ENCODE data around the gene ZFP69B.

The ZFP69B gene

DNA sequence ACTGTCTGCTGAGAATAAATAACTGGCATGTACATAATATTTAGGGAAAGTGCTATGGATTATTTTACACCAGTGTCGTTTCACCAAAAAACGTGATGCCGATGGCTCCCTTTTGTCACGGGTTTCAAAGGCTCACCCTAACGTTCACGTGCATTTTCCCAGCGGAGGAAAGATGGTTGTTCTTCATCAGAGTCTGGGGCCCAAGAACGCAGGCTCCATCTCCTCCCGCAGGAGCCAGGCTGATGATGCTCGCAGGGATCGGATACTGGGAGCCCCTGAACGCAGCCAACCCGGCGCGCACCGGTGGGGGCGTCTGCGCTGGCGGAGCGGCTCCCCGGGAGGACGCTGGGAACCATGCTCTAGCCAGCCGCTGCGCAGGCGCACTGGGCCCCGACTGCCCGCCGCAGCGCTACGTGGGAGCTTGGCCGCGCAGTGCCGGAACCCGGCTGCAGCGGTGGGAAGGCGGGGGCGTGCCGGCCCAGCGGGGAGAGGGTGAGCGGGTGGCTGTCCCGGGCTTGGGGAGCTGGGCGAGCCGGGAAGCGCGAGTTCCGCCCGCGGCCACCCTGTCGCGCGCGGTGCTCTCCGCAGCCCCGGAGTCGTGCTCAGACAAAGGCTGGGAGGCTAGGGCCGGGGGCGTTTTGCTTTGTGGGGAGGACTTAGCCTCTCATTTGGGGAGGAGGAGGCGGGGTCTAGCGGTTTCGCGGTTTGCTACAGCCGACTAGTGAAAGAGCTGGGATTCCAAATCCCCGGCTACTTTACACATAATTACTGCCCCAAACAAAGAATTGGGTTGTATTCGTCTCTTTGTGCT lies at the start of gene ZFP69B:
Gene ZFP69B, plus strand, starts transcription at position 793 of the 811 bp plus-strand sequence. CDS start 486 bp downstream, outside the sequence.
- DNase-seq (ENCODE audit: low spot score): peak; percentile 74

DNA sequence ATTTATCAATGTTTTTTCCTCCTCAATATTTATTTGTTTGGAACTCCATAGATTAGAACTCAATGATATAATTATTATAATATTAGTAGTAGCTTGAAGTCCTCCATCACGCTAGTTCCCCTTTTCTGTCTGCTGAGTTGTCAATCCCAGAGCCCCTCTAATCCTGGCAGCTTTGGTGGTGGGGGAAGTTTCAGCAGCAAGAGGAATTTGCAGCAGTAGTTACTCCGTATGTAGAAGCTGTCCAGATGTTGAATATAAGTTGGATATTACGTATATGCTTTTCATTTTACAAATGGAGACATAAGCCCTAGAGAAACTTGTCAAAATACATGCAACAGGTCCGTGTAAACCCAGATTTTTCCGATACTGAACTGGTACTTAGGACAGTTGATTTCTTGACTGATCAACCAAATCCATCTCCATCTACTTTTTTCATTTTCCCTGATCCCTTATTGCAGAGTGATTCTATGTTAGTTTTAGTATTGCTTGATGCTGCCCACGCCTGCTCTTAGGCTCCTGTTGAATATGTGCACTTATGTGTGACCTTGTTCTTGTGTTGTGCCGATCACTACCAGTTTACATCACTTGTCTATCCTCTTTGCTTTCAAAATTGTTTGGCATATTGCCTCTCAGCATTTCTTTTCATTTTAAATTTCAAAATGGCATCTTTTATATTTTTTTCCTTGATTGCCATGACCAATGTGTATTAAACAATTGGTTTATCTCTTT lies 48.6 kb upstream of the ZFP69B start:
- DNase-seq (ENCODE audit: low spot score): no peak

DNA sequence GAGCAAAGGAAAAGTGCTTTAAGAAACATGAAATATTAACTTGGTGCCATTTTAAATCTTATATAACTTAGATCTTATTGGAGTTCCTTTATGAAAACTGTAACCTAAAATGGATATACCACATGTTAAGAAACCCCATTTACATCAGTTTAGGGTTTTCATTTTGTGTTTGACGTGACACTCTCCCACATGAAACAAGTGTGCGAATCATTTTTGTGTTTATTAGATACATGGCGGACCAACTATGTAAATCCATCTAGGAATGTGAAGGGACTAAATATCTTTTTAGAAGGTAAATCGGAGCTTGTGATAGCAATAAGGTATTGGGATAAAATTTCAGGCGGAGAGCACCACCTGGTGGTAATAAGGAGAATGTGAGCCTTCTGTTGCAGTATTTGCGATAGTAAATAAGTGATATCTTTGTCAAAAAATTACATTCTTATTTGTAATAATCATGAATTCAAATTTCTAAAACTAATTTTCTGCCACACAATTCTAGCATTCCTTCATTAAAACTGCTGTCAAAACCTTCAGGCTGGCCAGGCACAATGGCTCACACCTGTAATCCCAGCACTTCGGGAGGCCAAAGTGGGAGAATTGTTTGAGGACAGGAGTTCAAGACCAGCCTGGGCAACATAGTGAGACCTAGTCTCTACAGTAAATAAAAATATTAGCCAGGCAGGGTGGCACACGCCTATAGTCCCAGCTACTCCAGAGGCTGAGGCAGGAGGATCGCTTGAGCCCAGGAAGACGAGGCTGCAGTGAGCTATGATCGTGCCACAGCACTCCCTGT lies 45.4 kb upstream of the ZFP69B start:
- DNase-seq (ENCODE audit: low spot score): peak; percentile 85

DNA sequence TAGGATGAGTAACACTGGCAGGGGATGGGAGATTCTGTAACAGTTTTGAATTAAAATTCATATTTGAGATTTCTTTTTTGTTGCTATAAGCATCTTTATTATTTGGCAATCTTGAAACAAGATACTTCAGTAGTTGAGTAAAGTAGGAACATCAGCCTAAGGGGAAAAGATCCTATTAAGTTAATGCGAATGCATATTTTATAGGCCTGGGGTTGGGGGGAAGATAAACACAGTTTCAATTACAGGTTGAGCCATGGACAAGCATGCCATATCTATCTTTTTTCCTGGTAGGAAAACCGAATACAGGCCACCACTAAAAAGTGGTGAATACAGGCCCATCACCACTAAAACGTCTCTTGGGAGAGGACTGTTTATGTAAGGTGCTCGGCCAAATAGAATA lies 44.5 kb upstream of the ZFP69B start:
- DNase-seq (ENCODE audit: low spot score): no peak

DNA sequence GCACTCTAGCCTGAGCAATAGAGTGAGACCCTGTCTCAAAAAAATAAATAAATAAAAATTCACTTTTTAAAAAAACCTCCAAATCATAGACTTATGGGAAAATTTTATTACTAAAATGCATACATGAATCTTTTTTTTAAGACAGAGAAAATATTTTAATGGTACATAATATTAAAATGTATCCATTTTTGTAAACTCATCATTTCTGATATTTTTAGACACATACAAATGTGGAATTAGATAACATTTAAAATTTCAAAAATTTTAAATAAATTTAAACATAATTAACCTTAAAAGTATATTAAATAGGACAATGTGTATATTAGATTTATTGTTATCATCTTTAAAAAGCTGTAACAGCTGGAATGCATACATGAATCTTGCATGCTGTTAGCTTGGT lies 42.8 kb upstream of the ZFP69B start:
- no peak for DNase-seq (ENCODE audit: low spot score)

DNA sequence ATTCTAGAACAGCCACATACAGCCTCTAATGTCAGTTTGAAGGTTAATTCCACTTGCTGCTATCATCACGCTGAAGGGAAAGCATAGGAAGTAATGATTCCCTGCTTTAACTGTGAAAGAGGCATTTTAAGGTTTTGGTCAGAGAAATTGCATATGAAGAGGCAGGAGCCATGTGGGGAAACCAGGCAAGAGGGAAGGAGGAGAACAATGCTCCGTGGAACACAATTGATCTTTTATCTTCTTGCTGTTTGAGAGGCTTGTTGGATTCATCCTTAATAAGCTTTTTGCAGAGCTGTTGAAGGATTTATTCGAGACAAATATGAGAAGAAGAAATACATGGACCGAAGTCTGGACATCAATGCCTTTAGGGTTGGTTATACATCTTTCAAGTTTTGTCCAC lies 40.8 kb upstream of the ZFP69B start:
- DNase-seq (ENCODE audit: low spot score): peak; percentile 80

DNA sequence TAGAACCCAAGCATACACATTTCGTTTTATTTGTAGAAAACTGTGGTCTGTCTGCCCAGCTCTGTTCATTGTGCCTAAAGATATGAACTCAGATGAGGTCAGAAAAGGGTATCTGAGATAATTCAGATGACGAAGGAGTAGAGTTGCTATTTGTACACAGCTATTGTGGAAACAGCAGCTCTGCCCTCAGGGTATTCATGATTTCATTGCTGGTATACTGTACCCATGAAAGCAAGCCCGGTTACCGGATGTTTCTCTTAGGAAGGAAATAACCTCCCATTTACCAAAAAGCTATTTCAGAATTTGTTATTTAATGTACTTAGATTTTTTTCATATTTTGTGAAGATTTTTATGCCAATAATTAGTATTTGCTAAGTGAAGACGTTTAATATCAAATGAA lies 39.0 kb upstream of the ZFP69B start:
- DNase-seq (ENCODE audit: low spot score): no peak

DNA sequence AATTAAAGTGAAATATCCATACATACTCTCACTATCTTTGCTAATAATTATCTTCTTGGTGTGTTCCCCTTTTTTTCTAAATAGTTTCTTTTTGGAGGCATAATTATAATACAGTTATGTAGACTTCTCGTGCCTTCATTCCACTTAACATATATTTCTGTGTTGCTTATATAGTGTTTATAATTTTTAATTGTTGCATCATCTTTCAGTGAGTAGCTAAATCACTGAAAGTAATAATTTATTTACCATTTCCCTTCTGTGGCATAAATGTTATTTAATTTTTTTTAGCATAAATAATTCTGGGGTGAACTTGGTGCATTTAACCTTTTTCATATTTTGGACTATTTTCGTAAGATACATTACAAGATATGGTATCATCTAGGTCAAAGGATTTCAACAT lies 38.4 kb upstream of the ZFP69B start:
- no peak for DNase-seq (ENCODE audit: low spot score)

DNA sequence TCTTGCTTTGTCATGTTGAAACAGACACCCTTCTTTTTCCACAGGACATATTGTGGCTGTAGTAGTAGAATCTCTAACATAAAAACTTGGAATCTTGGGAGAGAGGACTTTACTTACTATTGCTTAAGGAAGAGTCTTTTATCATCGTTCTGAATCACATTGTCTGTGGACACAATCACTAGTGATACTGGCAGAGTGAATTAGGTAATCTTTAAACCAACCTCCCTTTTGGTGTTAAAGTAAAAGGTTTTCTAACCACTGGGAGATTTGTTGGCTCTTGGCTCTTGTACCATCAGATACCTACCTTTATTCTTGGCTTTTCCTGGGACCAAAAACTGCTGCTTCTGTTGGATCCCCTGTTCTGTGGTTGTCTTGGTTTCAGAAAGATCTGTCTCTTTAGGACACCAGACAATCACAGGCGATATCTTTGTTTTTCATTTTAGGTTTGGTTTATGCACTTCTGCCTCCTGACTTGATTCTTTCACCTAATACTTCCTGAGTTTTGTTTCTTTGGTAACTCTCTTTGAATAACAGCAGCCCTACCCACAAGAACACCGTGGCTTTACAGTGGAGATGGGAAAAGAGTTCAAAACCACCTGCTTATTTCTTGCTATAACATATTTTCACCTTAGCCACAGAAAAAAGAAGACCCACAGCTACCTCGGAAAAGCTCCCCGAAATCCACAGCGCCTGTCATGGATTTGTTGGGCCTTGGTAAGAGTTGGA lies 36.6 kb upstream of the ZFP69B start:
- no peak for DNase-seq (ENCODE audit: low spot score)

DNA sequence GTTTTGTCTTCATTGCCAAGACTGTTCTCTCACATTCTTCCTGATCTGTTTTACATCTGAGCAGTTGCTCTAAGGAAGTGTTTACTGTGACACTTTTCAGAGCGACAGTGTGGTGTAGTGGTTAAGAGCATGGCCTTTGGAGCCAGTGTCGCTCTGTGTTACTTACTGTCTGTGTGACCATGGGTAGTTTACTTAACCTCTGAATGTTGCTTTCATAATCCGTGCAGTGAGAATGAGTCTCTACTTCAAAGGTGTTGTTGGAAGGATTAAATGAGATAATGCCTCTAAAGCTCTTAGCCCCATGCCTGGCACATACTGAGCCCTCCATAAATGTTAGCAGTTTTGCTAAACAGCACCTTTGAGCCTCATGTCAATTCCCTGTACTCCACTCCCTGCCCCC lies 35.9 kb upstream of the ZFP69B start:
- no peak for DNase-seq (ENCODE audit: low spot score)

DNA sequence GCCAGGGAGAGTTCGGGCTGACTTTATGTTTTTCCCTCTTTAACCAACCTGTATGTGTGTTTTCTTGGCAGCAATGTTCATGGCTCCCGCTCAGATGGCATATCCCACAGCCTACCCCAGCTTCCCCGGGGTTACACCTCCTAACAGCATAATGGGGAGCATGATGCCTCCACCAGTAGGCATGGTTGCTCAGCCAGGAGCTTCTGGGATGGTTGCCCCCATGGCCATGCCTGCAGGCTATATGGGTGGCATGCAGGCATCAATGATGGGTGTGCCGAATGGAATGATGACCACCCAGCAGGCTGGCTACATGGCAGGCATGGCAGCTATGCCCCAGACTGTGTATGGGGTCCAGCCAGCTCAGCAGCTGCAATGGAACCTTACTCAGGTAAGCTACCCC lies 33.6 kb upstream of the ZFP69B start:
- DNase-seq (ENCODE audit: low spot score): no peak

DNA sequence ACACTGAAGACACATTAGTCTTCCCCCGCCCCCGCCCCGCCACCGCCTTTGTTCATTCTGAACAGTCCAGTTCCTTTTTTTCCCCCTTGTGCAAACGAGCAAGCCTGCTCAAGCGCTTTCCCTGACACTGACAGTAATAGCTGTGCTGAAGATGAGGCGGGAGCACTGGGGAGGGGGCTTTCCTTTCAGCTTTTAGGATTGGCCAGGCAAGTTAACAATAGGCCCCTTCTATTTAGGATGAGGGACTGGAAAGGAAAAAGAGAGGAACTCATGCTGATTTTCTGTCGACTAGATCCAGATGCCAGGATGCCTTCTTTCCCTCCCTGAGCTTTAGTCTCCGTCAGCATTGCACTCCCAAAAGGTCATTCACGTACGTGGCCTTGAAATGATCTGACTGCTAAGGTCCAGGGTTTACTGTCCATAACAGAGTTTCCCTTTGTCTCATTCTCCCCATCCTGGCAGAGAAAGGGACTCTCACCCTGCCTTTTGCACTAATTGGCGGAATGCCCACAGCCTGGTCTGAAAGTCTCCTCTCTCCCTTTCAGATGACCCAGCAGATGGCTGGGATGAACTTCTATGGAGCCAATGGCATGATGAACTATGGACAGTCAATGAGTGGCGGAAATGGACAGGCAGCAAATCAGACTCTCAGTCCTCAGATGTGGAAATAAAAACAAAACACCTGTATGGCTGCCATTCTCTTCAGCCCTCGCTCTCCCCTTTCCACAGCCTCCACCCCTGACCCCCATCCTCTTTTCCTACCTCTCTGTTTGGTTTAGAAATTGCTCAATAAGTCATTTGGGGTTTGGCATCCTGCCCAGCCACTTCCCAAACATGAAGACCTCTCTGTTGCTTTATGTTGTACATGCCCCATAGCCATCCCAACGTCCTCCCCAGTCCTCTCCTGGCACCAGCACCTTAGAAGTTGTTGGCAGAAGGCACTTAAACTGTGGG lies 28.6 kb upstream of the ZFP69B start:
- DNase-seq (ENCODE audit: low spot score): peak; percentile 87

DNA sequence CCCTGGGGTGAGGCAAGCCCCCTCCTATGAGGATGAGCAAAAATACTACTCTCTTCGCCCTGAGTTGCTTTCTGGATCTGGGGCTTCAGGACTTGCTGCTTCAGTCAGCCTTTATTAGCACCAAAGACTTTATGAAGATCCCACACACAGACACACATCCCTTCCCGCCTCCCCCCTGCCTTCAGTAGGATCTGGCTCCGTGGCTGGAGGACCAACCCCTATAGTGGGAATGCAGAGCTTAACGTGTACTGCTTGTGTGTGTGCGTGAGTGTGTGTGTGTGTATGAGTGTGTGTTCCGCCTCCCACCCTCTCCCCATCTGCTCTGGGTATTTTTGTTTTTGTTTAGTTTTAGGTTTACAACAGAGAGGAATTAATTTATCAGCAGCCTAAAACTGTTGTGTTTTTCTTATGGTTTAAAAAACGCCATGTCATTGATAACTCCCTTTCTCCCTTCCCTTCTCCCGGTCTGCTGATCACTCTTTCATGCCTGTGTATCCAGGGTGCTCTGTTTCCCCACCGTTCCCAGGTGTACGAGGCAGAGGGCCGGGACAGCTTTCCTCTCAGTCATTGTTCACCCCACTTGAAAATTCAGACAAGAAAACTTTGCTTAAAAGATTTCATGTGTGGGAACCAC lies 27.5 kb upstream of the ZFP69B start:
- no peak for DNase-seq (ENCODE audit: low spot score)

DNA sequence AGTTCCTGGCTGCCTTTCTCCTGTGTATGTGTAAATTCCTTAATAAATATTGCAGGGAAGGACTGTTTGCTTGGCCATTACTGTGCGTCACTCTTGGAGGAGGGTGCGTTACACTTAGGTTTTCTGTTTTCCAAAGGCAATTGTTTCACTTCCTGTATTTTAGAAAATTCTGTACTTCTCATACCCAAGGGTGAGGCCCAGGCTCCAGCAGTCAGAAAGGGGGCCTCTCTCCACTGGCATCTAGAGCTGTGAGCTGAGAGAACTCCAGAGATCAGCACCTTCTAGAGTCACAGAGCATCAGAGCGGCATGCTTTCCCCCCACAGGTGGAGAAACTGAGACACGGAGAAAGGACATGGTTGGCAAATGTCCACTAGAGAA lies 27.0 kb upstream of the ZFP69B start:
- DNase-seq (ENCODE audit: low spot score): peak; percentile 48

DNA sequence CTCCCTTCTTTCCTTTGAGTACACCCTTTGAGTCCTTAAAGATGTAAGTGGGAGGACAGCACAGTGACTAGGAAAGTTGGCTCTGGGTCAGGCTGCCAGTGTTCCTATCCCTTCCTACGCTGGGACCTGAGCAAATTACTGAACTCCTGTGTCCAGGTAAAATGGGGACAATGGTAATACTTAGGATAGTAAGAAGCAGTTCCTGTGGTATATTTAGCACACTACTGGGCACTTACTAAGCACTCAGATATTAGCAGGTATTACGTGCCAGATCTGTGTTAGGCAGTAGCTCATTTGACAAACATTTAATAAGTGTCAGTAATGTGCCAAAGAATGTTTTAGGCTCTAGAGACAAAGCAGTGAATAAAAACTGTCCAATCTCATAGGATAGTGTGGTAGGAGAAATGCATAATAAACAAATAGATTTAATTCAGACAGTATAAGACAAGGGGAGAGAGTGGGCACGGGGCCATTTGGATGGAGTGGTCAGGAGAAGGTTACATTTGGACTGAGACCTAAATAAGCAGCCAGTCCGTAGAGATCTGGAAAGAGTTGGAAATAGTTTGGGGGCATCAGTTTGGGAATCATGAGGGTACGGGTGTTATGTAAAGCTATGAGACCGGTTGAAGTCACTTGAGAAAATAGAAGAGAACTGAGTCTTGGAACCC lies 26.2 kb upstream of the ZFP69B start:
- DNase-seq (ENCODE audit: low spot score): no peak

DNA sequence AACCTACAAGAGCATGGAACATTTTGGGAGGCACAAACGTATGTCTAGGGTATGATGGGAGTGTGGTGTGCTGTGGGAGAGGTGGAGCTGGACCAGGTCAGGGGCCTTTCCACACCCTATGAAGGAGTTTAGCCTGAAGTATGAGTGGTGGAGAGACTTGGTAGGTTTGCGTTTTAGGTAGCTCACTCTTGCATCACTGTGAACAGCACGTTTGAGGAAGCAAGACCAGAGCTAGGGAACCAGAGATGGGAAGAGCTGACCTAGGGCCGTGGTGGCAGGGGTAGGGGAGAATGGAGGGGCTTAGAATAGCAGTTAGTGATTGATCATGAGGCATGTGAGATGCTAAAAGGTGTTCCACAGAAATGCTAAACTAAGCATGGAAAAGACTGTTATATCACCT lies 25.1 kb upstream of the ZFP69B start:
- DNase-seq (ENCODE audit: low spot score): no peak

DNA sequence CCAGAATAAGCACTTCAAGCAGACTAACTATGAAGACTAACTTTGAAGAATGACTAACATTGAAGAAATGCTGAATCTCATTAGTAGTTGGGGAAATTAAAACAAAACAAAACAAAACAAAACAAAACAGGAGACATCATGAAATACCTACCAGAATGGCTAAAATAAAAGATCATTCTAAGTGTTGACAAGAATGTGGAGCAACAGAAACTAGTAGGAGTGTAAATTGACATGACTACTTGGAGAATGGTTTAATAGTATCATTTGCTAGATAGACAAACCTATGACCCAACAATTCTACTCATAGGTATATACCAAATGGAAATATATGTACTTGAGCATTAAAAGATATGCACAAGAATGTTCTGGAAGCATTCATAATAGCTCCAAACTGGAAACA lies 18.9 kb upstream of the ZFP69B start:
- no peak for DNase-seq (ENCODE audit: low spot score)

DNA sequence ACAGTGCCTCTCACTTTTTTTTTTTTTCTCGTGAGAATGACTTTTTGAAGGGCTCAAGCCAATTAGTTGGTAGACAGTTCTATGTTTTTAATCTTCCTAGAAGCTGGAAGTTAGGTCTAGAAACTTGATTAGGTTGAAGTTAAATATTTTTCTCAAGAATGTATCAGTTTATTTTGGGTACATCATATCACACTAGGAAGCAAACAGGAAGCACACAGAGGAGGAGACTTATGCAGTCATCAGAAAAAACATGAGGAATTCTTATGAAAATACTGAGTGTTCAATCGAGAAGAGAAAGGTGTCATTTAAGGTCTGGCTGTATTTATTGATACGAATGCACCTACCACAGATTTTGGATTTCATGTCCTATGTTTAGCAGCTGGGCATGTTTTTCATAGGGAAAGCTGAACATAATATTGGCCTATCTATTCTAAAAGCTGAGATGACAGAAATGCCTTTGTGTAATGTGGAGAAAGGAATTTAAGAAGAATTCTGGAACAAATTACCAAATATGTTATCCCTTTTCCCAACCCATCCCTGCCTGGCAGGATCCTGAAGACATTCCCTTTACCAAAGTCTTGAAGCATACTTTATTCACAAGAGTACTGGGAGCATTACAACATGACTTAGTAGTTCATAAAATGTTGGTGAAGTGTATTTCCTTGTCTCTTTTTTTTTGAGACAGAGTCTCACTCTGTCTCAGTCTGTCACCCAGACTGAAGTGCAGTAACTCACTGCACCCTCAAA lies 17.5 kb upstream of the ZFP69B start:
- DNase-seq (ENCODE audit: low spot score): no peak

DNA sequence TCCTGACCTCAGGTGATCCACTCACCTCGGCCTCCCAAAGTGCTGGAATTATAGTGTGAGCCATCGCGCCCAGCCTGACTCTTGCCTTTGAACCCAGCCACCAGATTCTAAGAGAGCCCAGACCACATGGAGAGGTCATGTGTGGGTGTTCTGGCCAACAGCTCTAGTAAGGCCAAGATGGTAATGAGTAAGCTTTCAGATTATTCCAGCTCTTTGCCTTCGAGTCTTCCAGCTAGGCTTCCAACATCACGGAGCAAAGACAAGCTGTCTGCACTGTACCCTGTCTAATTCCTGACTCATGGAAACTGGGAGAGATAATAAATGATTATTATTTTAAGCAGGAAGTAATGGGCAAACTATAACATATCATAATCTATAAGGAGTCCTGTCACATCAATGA lies 14.8 kb upstream of the ZFP69B start:
- no peak for DNase-seq (ENCODE audit: low spot score)
